ENCODE measurements around the gene PKHD1.

The PKHD1 gene

GRCh38 chr6:52109171-52109571, 21.8 kb upstream of the PKHD1 start:
- H3K36me3 ChIP-seq (ENCODE audit: insufficient read depth, low read length), result no peaks in the 10 kb centered on the region
- H3K27me3 ChIP-seq (ENCODE audit: insufficient read depth, low read length), result no peaks in the 10 kb centered on the region
- no peaks in the 10 kb centered on the region for H3K79me2 ChIP-seq (ENCODE audit: insufficient read depth, low read length)
- no peak overlapping the region for H3K4me2 ChIP-seq (ENCODE audit: low read length)
- no peak overlapping the region for H3K27ac ChIP-seq (ENCODE audit: low read depth, low read length, poor library complexity, severe bottlenecking)
- H3K9me2 ChIP-seq (ENCODE audit: low read depth, low read length), result no peaks in the 10 kb centered on the region
- no peak overlapping the region for H3K4me3 ChIP-seq (ENCODE audit: low read depth, low read length, poor library complexity, severe bottlenecking)
- H4K20me1 ChIP-seq (ENCODE audit: insufficient read depth, low read length), result no peaks in the 10 kb centered on the region
- H3F3A ChIP-seq (ENCODE audit: insufficient read depth, low read length), result no peaks in the 10 kb centered on the region
- H2AFZ ChIP-seq (ENCODE audit: low read length), result no peak overlapping the region
- no peaks in the 10 kb centered on the region for H3K9me3 ChIP-seq (ENCODE audit: low read length)
- TF ChIP-seq, protein P1, sequence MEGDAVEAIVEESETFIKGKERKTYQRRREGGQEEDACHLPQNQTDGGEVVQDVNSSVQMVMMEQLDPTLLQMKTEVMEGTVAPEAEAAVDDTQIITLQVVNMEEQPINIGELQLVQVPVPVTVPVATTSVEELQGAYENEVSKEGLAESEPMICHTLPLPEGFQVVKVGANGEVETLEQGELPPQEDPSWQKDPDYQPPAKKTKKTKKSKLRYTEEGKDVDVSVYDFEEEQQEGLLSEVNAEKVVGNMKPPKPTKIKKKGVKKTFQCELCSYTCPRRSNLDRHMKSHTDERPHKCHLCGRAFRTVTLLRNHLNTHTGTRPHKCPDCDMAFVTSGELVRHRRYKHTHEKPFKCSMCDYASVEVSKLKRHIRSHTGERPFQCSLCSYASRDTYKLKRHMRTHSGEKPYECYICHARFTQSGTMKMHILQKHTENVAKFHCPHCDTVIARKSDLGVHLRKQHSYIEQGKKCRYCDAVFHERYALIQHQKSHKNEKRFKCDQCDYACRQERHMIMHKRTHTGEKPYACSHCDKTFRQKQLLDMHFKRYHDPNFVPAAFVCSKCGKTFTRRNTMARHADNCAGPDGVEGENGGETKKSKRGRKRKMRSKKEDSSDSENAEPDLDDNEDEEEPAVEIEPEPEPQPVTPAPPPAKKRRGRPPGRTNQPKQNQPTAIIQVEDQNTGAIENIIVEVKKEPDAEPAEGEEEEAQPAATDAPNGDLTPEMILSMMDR (IDR thresholded peaks at IDR 0.05; ENCODE audit: low read length), result no peak
- no peak for TF ChIP-seq EZH2 (IDR thresholded peaks at IDR 0.05; ENCODE audit: borderline replicate concordance, low read length)
- H3K9ac ChIP-seq (ENCODE audit: low read length), result no peak overlapping the region
- H3K4me1 ChIP-seq (ENCODE audit: insufficient read depth, low read length, severe bottlenecking), result no peaks in the 10 kb centered on the region

DNA sequence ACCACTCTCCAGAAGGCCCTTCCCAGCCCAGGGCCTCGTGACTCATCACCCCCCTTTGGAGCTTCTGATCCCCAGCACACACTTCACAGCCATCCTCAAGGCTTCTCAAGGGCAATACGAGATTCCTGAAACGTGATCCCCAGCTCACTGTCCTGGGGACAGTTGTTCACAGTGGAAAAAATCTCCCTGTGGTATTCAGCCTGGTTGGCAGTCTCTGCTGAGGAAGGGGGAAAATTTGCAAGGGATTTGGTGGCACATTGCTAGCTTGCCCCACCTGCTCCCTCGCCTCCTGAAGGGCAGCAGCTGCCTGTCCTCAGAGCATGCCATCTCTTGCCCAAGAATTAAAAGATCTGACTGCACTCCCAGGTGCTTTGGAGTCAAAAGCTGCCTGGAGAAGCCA, 20.7 kb upstream of the PKHD1 start:
- Histone ChIP-seq H3F3A (ENCODE audit: insufficient read depth, low read length) (no peaks in the 10 kb centered on the region), H3K9ac (ENCODE audit: low read length) (no peak overlapping the region), H2AFZ (ENCODE audit: low read length) (no peak overlapping the region), H3K9me3 (ENCODE audit: low read length) (no peaks in the 10 kb centered on the region), H3K4me2 (ENCODE audit: low read length) (no peak overlapping the region), H4K20me1 (ENCODE audit: insufficient read depth, low read length) (no peaks in the 10 kb centered on the region), H3K36me3 (ENCODE audit: insufficient read depth, low read length) (no peaks in the 10 kb centered on the region), H3K27ac (ENCODE audit: low read depth, low read length, poor library complexity, severe bottlenecking) (no peak overlapping the region), H3K9me2 (ENCODE audit: low read depth, low read length) (no peaks in the 10 kb centered on the region), H3K4me1 (ENCODE audit: insufficient read depth, low read length, severe bottlenecking) (no peaks in the 10 kb centered on the region), H3K4me3 (ENCODE audit: low read depth, low read length, poor library complexity, severe bottlenecking) (no peak overlapping the region), H3K27me3 (ENCODE audit: insufficient read depth, low read length) (no peaks in the 10 kb centered on the region), H3K79me2 (ENCODE audit: insufficient read depth, low read length) (no peaks in the 10 kb centered on the region)
- no peak for TF ChIP-seq EZH2 (IDR thresholded peaks at IDR 0.05; ENCODE audit: borderline replicate concordance, low read length)
- TF ChIP-seq, protein P1 (IDR thresholded peaks at IDR 0.05; ENCODE audit: low read length), result no peak

DNA sequence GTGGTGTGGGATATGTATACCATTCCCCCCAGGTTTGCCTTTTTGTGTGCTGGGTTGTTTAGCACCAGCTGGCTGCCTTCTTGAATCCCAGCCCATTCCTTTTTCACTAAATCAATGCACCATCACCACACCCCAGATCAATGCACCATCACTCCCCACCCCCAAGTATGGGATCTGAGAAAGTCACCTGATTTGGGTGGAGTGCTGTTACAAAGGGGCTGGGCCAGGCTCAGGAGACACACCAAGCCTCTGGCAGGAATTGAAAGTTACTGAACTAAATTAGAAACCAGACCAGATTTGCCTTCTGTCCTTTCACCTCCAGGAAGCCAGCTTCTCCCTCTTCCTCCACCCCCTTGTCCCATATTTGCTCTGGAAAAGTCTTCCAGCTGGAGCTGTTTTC, 19.6 kb upstream of the PKHD1 start:
- H3K9me3 ChIP-seq (ENCODE audit: low read length), result no peaks in the 10 kb centered on the region
- H3K9ac ChIP-seq (ENCODE audit: low read length), result no peak overlapping the region
- no peaks in the 10 kb centered on the region for H4K20me1 ChIP-seq (ENCODE audit: insufficient read depth, low read length)
- TF ChIP-seq, protein P1 (IDR thresholded peaks at IDR 0.05; ENCODE audit: low read length), result no peak
- no peak for TF ChIP-seq EZH2 (IDR thresholded peaks at IDR 0.05; ENCODE audit: borderline replicate concordance, low read length)
- no peaks in the 10 kb centered on the region for H3K4me1 ChIP-seq (ENCODE audit: insufficient read depth, low read length, severe bottlenecking)
- H3F3A ChIP-seq (ENCODE audit: insufficient read depth, low read length), result no peaks in the 10 kb centered on the region
- no peak overlapping the region for H3K4me2 ChIP-seq (ENCODE audit: low read length)
- no peak overlapping the region for H3K4me3 ChIP-seq (ENCODE audit: low read depth, low read length, poor library complexity, severe bottlenecking)
- H3K36me3 ChIP-seq (ENCODE audit: insufficient read depth, low read length), result no peaks in the 10 kb centered on the region
- no peak overlapping the region for H2AFZ ChIP-seq (ENCODE audit: low read length)
- H3K27me3 ChIP-seq (ENCODE audit: insufficient read depth, low read length), result no peaks in the 10 kb centered on the region
- H3K9me2 ChIP-seq (ENCODE audit: low read depth, low read length), result no peaks in the 10 kb centered on the region
- H3K27ac ChIP-seq (ENCODE audit: low read depth, low read length, poor library complexity, severe bottlenecking), result no peak overlapping the region
- H3K79me2 ChIP-seq (ENCODE audit: insufficient read depth, low read length), result no peaks in the 10 kb centered on the region

Measured in OCI-LY1 (cell line).